NCI-H2196 (cell line): ENCODE results near the gene SLC5A6.

Experiments
- DNase-seq: peaks from one replicate; lab custom pipeline; 2025; ENCODE audit not compliant: unreplicated experiment; lab: John Stamatoyannopoulos, UW

The SLC5A6 gene

DNA sequence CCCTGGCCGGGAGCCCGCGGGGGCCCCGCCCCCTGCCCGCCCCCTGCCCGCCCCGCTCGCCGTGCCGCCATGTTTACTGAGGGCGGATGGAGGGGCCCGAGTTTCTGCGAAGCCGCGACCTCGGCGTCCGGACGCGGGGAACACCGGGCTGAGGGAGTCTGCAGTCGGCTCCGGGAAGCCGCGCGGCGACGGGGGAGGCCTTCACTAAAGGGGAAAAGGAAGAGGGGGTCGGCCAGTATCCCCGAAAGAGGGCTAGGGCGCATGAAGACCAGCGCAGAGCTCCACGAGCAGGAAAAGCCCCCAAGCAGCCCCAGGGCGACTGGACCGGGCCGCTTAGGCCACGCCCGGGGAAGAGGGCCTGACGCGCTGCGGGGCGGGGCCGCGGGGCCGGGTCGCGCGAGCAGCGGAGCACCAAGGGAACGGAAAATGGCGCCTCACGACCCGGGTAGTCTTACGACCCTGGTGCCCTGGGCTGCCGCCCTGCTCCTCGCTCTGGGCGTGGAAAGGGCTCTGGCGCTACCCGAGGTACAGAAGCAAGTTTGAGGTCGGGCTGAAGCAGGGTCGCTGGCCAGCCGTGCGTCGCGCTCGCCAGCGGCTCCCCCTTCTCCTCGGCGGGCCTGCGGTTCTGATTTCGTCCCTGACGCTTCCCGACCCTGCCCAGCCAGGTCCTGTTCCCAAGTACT is at the start of gene SLC5A6, which contains the start of gene ATRAID:
SLC5A6 (minus strand) TSS at position 326 of the 683 bp plus-strand sequence. CDS start 4,618 bp downstream, outside the sequence.
ATRAID (plus strand) TSS at position 99 of the 683 bp plus-strand sequence; CDS start at position 427, 328 bp downstream.
- peak; percentile 93 for DNase-seq

DNA sequence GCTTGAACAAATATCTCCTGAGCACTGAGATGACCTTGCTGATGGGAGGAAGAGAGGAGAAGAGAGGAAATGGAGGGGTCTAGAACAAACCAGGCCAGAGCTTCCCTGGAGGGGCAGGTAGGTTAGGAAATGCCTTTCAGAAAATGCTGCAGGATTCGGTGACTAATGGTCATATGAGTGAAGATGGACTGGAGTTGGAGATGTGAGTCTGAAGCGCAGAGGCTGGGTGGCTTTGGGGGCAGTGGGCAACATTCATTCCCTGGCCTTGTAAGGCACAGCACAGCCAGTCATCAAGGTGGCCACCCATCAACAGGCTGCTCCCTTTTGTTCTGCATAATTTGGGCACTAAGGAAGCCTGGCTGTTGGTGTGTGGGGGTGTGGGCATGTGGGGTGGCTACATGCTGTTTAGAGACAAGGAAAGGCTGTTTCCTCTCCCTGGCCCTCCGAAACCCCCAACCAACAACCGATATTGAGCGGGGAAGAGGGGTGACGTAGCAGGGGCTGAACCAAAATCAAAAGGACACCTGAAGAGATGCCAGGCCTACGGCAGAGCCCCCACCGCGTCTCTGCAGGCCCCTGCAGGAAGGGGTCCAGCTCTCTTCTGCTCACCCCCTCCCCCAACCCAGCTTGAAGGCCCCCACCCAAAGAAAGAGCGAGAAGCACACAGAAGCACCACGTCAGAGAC is 49.3 kb upstream of the SLC5A6 start:
- no peak for DNase-seq

- no peak for DNase-seq
Measured at GRCh38 chr2:27258051-27258450, 46.0 kb upstream of the SLC5A6 start.

DNA sequence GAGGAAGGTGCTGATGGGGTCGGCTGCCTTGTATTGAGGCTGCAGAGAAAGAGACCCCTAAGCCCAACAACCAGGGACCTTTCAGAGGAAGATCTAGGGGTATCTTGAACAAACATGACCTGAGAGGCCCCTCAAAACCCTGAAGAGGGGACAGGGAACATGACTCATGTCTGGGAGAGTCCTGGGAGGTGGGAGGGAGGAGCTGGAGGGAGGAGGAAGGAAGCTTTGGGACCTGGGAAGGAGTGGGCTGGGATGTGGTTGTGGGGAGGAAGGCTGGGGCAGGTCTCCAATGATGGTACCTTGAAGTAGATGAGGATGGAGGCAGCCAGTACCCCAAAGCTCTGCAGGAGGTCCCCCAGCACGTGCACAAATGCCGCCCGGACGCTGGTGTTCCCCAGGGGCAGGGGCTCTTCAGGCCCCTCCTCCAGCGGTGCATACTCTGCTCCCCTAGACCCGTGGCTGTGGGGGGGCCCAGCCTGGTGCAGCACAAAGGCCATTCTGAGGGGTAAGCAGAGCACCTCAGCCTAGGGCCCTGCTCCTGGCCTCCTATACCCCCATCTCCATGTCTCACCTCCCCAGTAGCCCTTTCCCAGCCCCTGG is 44.9 kb upstream of the SLC5A6 start:
- DNase-seq: no peak

- no peak for DNase-seq
Measured at GRCh38 chr2:27255660-27256059, 43.6 kb upstream of the SLC5A6 start.

DNA sequence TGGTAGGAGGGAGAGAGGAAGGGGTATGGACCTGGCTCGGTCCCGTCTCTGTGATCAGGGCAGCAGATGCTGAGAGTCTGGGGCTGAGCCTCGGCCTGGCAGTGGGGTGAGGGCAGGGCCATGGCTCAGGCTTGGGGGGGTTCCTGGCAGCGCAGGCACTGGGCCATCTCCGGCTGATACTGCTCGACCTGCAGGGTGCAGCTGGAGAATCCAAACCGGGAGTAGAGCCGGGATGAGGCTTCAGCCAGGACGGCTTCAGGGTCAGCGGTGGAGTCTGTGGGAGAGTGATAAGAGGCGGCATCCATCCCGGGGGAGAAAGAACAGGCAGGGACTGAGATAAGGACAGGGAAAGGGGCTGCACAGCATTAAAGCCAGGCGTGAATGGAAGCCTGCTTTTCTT is 43.1 kb upstream of the SLC5A6 start:
- no peak for DNase-seq

GRCh38 chr2:27251766-27252165 is 39.7 kb upstream of the SLC5A6 start:
- no peak for DNase-seq

- no peak for DNase-seq
Measured at GRCh38 chr2:27250652-27251379, 38.7 kb upstream of the SLC5A6 start.

DNA sequence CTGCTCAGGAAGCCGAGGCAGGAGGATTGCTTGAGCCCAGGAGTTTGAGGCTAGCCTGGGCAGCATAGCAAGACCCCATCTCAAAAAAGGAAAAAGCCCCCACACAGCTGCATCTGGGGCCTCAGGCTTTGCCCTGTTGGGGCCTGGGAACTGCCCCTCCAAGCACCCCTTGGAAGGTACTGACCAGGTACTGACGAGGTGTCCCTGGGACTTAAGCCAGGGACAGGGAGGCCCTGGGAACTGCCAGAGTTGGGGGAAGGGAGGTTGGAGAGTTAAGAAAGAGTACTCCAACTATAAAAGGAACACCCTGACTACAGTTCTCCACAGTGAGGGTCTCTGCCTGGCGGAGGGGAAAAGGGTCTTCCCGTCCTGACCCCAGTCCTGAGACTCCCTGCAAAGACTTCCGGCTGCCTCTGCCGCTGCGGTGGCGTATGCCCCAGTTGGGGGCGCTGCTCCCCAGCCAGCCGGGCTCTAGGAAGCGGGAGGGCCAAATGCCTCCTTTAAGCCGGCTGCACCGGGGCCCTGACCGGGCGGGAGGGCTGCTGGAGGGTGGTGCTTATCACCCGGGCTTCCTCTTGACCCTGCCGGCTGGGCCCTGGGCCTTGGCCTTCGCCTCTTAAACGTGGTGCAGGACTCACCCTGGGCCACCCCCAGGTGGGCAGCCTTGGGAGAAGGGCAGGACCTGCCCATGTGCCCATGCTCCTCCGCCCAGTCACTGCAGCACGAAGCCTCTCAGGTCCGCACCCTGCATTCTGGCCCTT is 38.0 kb upstream of the SLC5A6 start:
- DNase-seq: peak; percentile 23

- no peak for DNase-seq
Measured at GRCh38 chr2:27249159-27249890, 37.3 kb upstream of the SLC5A6 start.

DNA sequence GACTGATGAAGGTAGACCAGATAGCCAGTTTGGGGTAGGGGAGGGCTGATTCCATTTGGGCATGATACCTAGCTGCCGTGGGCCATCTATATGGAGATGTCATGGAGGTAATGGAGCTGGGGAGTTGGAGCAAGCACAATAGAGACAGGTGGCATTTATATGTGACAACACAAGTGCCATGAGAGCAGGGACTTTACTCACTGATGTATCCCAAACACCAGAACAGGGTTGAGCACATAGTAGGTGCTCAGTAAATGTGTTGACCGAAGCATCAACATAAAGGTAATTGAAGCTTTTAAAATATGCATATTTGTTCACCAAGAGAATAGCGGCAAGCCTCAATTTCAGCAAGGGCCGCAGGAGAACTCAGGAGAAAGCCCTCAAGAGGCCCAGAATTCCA is 35.8 kb upstream of the SLC5A6 start:
- no peak for DNase-seq

- DNase-seq: no peak
Measured at GRCh38 chr2:27245626-27246025, 33.6 kb upstream of the SLC5A6 start.

DNA sequence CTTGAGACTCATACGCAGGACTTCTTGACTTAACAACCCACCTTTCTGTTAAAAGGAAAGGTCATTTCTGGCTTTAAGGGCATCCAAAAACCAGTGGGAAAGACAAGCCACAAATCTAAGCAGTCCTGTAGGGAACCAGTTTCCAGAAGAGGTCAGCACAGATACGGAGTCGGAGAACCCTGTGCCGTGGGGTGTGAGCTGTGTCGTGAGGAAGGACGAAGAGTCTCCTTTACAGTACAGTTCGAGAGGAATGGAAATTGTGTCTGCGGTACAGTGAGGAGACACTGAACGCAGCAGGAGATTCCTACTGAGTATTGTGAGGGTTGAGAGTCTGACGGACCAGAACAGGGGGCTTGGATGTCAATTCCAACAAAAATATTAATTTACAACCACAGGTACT is 33.0 kb upstream of the SLC5A6 start:
- no peak for DNase-seq

- DNase-seq: no peak
Measured at GRCh38 chr2:27243391-27244130, 31.5 kb upstream of the SLC5A6 start.

DNA sequence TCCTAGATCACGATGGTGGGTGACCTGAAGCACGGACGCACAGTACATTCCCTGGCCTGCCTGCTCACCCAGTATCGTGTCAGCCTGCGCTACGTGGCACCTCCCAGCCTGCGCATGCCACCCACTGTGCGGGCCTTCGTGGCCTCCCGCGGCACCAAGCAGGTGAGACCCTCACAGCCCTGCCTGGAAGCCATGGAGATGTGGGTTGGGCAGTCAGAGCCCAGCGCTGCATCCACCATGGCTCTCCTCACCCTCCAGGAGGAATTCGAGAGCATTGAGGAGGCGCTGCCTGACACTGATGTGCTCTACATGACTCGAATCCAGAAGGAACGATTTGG is 30.5 kb upstream of the SLC5A6 start:
- DNase-seq: no peak

GRCh38 chr2:27241761-27242613 is 29.9 kb upstream of the SLC5A6 start:
- DNase-seq: no peak

DNA sequence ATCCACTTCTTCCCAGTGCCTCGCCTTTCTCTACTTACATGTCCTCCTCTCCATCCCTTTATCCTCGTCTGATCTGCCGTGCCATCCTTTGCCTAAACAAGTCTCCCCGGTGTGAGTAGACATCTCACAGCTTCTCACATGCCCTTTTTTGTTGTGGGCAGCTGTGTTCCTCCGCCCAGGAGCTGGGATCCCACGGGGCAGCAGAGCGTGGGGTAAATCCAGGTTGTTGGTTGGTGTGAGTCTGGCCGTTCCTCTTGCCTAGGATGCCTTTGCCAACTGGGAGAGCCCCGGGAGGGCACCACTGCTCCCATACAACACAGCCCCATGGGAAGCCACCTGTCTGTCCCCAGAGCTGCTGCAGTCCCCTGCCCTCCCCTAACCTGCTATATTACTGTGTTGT is 28.3 kb upstream of the SLC5A6 start:
- no peak for DNase-seq

DNA sequence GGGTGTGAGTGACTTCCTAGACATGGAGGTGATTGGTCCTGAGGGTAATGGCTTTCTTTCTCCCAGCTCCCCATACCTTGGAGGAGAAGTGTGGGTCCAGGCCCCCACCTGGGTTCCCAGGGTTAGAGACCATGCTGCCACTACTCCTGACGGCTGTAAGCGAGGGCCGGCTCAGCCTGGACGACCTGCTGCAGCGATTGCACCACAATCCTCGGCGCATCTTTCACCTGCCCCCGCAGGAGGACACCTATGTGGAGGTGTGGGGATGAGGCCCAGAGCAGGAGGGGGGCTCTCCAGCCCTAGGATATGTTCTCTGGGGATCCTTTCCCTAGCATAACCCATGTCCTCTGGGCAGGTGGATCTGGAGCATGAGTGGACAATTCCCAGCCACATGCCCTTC is 26.9 kb upstream of the SLC5A6 start:
- DNase-seq: no peak
